GM10266 (cell line): ENCODE measurements around the gene POT1.

Experiments
- DNase-seq: peaks from one replicate; pipeline ENCODE4 v3.0.0; 2012; ENCODE audit errors: extremely low spot score
- CTCF ChIP-seq: IDR thresholded peaks from 2 replicates; pipeline ENCODE4 v1.5.1; 2012; ENCODE audit warnings: mild to moderate bottlenecking, low read depth; ENCODE audit not compliant: control insufficient read depth, insufficient read depth; ENCODE audit errors: missing control alignments

The POT1 gene

GRCh38 chr7:124812764-124813163, 116.9 kb downstream of the POT1 start:
- TF ChIP-seq CTCF = no peak
- no peak for DNase-seq

- TF ChIP-seq CTCF = no peak
- no peak for DNase-seq
Measured at GRCh38 chr7:124811341-124811740, 118.3 kb downstream of the POT1 start.

GRCh38 chr7:124810605-124811004, 119.0 kb downstream of the POT1 start:
- no peak for TF ChIP-seq CTCF
- DNase-seq = no peak

- no peak for DNase-seq
- no peak for TF ChIP-seq CTCF
Measured at GRCh38 chr7:124808206-124808605, 121.4 kb downstream of the POT1 start.

GRCh38 chr7:124801330-124801895, 128.2 kb downstream of the POT1 start:
- no peak for DNase-seq
- no peak for TF ChIP-seq CTCF

GRCh38 chr7:124800386-124800785, 129.2 kb downstream of the POT1 start:
- DNase-seq = no peak
- TF ChIP-seq CTCF = no peak

GRCh38 chr7:124799448-124799847, 130.2 kb downstream of the POT1 start:
- no peak for DNase-seq
- no peak for TF ChIP-seq CTCF
